HTR-8/SVneo (cell line): ENCODE measurements around the gene TACC2.
"Not testable (repeated sequence)": the region's sequence is repeated elsewhere in the genome, so short reads cannot be mapped to it uniquely, and the experiment has no call there.

Experiments
- DNase-seq: peaks from one replicate; pipeline ENCODE4 v3.0.0; 2011; ENCODE audit warnings: low spot score, mixed read lengths; ENCODE audit not compliant: insufficient read length
- FAIRE-seq: peaks from 2 replicates; lab custom pipeline; 2011; peaks lifted over from hg19 to GRCh38; lab: Jason Lieb, UNC

Gene TACC2

DNA sequence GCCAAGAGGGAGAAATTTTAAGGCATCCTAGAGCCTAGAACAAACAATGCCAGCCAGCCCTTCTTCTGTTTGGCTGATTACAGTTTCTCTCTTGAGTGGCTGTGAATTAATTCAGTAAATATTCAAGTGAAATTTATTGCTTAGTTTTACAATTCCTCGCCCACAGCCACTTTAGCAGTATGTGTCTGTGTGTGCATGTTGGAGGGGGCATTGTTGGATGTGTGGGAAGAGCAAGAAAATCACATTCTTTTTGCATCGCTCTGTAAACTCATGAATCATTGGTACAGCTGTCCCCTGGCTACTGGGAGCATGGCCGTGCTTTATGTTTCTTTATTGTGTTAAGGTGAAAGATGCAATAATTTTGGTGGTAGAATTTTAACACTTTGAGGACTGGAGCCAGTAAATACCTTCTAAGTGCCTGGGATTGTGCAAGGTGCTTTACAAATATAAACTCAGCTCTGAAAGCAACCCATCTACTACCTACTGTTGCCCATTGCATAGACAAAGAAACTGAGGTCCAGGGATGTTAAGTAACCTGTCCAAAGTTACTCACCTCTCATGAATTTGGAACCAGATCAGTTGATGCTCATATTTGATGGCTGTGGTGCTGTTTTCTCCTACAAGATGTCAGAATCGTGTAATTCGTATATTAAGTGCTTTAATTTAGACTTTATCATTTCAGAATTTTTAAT lies 192.2 kb downstream of the TACC2 start:
- DNase-seq, result no peak
- no peak for FAIRE-seq

DNA sequence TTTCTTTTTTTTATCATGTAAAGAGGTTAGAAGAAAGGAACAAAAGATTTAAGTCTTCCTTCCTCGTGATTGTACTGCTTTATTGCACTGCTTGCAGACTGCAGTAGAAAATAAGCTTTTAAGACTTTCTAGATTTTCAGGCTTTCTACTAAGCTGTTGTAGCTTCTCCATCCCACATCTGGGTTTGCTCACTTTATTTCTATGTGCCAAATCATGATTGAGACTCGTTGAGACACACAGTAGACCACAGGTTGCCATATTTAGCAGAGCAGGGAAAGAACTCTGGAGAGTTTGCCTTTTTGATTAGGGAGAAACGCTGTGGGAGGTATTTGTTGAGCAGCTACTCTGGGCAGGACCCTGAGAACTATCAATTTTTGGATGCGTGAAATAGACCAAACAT lies 192.9 kb downstream of the TACC2 start:
- FAIRE-seq, result no peak
- DNase-seq, result no peak

DNA sequence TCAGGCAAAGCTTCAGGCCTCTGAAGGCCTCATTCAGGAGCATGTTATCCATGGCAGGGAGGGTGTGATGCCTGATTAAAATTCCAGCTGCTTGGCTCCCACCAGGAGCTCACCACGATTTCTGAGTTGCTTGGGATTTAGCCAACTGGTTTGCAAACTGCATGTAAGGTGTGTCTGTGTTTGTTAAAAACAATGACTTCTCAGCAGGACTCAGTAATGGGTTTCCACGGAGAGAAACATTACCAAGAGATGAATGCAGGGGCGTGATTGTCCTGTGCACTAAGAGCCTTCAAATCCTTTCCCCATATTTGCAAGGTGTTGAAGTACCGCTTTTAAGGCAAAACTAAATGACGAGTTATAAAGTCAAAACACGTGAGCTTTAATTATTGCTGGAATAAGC lies 193.3 kb downstream of the TACC2 start:
- DNase-seq (no peak), FAIRE-seq (no peak)

DNA sequence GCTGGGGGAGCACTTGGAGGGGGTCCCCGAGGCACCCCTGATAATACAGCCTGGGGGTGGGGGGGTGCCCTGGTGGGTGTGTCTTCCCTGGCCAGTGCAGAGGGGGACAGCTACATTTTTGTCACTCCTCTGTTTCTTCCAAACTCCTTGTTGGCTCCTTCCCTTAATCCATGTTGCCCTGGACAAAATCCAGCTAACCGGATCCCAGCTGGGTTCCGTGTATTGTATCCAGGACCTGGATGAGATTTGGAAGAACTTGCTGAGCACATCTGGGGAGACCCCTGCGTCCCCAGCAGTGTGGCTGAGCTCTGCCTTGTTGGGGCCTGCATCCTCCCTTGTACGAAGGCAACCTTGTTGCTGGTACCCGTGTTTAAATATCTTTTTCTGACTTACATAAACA lies 195.3 kb downstream of the TACC2 start:
- DNase-seq (no peak), FAIRE-seq (no peak)

DNA sequence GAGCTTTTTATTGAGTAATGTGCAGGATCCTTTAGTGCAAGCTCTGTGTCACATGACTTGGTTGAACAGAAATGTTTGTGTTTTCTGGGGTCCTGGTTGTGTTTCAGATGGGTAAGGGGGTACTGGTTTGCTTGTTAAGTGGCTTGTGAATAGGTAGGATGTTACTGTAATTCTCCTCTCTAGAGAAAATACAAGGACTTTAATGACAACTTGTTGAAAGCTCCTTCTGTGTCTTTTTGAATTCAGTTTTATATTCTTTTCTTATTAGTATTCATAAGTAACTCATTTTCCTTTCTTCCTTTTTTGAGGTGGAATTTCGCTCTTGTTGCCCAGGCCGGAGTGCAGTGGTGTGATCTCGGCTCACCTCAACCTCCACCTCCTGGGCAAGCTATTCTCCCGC lies 196.7 kb downstream of the TACC2 start:
- no peak for FAIRE-seq
- DNase-seq, result no peak

DNA sequence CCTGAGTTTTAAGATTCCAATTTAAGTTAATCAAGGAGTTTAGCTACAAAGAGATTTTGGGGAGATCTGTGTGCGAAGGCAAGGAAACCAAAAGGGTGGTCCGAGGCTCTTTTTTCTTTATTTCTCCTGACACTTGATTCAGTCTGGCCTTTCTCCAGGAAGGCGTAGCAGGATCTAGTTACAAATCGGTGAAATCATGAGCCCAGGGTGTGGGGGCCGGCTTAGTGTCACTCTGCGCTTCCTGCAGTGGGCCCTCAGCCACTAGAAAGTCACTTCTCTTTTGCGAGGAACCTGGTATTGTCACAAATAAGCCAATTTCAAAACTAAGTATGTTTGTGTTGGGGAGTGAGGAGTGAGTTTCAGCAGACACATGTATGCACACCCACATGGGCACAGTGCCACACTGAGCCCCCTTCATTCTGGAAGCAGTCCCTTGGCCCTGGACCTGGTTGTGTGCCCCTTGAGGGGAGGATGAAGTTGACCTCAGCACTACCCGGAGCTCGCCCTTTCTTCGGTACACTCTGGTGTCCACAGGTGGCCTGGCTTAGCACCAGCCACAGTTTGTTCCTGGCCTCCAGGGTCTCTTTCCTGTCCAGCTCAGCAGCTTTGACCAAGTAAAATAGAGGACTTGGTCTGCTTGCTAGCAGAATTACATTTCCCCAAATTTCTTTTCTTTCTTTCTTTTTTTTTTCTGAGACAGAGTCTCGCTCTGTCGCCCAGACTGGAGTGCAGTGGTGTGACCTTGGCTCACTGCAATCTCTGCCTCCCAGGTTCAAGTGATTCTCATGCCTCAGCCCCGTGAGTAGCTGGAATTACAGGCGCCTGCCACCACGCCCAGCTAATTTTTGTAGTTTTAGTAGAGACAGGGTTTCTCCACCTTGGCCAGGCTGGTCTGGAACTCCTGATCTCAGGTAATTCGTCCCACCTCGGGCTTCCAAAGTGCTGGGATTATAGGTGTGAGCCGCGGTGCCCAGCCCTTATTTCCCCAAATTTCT lies 198.2 kb downstream of the TACC2 start:
- no peak for FAIRE-seq
- DNase-seq, result no peak

DNA sequence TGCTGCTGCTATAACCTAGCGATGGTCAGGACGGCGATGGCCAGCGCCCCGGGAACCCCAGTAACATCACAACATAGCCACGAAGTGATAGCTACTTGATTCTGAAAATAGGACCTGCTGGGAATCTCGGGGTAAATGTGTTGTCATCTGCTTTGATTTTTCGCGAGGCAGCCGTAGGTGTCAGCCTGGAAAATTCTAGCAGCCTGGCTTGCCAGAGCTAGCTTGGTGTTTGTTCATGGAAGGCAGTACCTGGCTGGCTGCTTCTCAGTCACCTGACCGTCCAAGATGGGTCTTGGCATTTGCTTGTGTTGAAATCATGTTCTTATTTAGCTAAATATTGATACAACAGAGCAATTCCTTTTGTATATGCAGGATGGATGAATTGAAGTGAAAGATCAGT lies 199.7 kb downstream of the TACC2 start:
- DNase-seq, result no peak
- FAIRE-seq, result no peak

DNA sequence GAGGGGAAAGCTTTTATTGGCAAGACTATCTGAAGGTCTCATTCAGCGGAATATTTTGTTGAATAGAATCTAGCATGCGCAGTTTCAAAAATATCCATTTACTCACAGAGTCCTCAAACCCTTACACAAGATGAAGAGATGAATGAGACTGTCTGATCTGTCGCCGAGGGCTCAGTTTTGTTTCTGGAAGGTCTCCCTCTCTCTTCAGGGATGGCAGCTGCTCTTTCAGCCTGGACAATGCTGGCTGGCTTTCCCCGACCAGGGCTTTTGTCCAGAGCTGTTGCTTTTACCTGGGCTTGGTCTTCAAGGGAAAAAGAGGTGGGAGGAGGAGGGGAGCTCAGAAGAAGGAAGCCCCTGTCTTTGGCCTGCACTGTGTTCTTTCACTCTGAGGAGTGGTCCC lies 200.2 kb downstream of the TACC2 start:
- FAIRE-seq (no peak), DNase-seq (no peak)

DNA sequence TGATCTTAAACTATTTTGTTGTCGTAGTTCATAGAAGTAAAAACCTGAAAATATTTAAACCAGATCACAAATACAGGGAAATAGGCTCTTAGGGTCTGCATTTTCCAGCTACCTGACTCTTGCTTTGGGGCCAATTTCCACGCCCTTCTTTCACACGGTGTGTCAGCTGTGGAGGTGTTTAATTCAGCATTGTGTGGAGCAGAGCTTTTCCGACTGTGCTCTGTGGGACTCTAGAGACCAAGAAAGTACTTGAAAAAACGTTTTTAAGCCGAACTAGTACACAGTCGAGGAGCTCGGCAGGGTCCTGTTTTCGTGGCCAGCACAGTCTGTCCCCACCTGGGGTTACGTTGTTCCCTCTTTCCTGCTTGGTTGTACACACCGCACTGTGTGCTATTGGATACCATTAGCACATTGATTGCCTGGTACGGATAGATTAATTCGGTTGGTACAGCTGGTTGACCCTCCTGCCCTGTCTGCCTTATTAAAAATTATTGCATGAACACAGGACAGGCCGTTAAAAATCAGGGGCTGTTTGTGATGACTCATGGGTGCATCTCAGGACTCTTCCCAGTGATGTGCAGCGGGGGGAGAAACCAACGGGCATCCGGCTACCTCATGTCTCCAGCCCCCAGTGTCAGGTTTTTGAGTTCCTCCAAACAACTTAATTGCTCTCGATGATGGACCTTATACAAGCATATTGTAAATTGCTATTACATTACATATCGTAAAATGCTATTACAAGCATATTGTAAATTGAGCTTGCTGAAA lies 201.4 kb downstream of the TACC2 start:
- FAIRE-seq (no peak), DNase-seq (peak; percentile 67)

DNA sequence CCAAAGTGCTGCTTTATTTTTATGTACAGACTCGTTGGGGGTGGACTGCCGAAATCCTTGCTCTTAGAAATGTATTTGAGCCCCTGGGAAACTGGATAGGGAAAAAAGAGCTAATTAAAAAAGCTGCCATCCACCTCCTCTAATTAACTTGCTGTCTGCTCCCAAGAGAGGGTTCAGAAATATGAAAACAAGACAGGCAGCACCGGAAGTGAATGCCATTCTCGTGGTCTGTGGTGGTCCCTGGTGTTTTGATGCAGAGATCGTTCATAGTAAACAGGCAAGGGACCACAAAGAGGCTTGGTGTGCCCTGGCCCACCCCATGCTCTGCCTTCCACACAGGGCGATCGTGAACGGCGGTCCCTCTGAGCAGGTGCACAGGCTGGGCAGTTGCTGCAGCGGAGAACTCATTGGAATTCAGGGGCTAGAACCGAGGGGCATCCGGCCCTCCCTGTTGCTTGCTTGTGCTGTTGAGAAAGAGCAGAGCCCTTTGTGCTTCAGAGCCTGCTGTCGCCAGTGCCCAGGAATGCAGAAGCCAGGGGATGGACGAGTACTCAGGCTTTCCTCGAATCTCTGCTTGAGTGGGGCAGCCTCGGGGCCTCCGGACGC lies 203.1 kb downstream of the TACC2 start:
- DNase-seq (no peak), FAIRE-seq (no peak)

DNA sequence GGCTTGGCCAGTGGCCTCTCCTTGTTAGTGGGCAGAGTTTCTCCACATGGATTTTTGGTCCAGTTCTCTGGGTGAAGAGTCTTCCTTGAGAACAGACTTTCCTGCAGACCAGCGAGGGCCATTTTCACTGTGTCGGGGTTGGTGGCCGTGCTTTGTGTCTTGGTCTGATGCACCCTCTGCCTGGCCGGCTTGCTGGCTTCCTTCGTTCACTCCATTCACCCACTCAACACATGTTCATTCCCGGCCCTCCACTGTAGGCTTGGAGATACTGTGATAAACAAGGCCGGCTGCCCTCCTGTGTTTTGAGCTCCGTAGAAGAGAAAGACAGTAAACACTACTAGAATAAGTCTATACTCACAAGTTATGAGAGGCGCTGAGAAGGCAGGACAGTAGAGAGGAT lies 205.3 kb downstream of the TACC2 start:
- FAIRE-seq, result no peak

DNA sequence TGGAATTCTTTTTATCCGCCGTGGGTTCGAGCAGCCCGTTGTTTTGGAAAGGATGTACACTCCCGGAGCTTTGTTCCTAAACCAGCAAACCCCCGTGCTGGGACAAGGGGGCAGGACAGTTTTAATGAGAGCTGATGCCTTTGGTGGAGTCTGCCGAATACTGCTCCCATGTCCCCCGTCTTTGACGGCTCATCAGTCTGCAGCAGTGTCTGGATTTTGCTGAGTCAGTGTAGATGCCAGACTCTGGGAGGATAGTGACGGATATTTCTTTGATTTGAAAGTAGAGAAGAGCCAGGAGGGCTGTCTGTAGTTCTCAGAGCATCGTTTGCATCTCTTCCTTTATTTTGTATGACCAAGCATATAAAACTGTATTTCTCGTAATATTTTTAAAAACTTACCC lies 207.3 kb downstream of the TACC2 start:
- no peak for DNase-seq
- no peak for FAIRE-seq

More for the DNA sequence above, 205.3 kb downstream of the TACC2 start:
- no peak for DNase-seq

DNA sequence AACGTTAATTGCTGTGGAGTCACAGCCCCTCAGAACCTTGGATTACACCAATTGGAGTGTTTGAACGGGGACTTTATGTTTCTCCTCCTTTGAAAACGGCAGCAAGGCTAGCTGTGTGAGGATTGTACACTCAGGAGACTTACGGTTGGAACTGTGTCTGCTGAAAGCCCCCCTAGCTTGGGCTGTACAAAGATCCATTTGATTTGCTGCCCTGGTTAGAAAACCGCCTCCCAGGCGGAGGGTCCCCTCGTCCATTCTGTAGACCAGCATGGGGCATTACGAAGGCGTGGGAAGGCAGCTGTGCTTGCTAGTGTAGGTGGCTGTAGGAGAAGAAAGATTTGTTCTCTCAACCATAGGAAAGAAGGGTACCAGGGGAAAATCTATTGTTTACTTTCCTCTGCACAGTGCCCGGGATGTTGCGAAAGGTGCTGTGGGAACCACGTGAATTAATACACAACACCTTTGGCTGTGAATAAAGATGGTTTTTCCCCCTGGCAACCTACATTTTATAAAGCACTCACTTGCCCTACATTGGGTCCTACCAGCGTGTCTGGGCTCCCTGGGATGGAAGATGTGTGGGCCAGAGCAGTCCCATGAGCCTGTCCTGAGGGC lies 208.8 kb downstream of the TACC2 start:
- no peak for FAIRE-seq
- DNase-seq, result no peak

DNA sequence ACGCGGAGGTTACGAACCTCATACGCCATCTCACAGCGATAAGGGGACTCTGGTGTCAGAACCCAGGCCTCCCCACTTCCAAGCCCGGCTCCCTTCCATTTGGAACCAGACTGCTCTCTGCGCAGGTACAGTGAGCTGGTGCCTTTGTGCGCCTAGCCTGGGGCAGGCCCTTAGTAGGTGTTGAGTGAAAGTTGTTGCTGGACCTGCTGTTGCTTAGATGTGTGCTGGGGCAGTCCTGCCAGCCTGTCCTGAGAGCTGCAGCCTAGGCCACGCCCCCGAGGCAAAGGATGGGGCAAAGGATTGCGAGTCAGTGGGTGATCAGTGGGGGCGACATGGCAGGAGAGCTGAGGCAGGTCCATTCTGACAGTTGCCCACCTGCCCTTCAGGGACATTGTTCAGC lies 209.7 kb downstream of the TACC2 start:
- DNase-seq (no peak), FAIRE-seq (no peak)

DNA sequence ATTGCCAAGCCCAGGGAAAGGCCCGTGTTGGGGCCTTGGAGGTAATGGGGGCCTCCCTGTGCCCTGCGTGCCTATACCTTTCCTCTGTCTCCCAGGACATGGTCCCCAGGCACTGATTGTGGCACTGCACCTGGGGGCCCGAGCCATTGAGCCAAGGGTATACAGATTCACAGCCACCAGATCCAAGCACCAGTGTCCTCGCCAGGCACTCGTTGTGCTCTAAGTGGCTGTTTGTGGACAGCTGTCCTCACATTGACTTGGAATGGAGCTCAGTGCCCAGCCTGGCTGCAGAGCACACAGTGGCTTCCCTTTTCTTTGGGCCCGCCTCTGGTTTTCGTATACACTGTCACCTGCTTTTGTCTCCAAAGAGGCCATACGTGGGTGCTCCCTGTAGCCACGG lies 210.1 kb downstream of the TACC2 start:
- DNase-seq (no peak), FAIRE-seq (no peak)

DNA sequence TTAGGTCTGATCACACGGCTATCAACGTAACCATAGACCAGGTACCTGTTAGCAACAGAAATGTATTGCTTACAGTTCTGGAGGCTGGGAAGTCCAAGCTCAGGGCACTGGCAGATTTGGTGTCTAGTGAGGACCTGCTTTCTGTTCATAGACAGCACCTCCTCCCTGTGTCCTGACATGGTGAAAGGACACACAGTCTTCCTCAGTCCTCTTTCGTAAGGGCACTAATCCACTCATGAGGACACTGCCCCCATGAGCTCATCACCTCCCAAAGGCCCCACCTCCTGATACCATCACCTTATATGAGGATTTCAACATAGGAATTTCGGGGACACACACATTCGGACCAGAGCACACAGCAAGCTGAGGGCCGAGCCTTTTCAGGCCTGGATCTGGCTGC lies 210.7 kb downstream of the TACC2 start:
- no peak for FAIRE-seq
- DNase-seq, result no peak

DNA sequence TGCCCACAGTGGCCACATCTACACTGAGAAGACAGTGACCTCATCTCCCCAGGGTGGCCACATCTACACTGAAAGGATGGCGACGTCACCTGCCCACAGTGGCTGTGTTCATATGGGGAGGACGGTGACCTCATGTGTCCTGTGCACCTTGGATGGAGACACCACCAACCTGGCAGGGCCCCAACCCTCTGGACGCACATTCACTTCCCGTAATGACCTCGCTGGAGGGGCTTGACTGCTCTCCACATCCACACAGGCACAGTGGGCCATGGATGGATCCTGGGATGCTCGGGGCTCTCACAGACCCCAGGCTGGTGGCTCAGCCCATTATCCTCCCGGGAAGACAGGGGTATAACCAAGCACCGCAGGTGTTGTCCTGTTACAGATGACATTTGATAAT lies 212.4 kb downstream of the TACC2 start:
- DNase-seq, result no peak

DNA sequence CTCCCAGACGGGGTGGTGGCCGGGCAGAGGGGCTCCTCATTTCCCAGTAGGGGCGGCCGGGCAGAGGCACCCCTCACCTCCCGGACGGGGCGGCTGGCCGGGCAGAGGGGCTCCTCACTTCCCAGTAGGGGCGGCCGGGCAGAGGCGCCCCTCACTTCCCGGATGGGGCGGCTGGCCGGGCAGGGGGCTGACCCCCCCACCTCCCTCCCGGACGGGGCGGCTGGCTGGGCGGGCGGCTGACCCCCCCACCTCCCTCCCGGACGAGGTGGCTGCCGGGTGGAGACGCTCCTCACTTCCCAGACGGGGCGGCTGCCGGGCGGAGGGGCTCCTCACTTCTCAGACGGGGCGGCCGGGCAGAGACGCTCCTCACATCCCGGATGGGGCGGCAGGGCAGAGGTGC lies 214.2 kb downstream of the TACC2 start:
- FAIRE-seq, DNase-seq: not testable (repeated sequence)

More for the DNA sequence above, 212.4 kb downstream of the TACC2 start:
- FAIRE-seq, result no peak

DNA sequence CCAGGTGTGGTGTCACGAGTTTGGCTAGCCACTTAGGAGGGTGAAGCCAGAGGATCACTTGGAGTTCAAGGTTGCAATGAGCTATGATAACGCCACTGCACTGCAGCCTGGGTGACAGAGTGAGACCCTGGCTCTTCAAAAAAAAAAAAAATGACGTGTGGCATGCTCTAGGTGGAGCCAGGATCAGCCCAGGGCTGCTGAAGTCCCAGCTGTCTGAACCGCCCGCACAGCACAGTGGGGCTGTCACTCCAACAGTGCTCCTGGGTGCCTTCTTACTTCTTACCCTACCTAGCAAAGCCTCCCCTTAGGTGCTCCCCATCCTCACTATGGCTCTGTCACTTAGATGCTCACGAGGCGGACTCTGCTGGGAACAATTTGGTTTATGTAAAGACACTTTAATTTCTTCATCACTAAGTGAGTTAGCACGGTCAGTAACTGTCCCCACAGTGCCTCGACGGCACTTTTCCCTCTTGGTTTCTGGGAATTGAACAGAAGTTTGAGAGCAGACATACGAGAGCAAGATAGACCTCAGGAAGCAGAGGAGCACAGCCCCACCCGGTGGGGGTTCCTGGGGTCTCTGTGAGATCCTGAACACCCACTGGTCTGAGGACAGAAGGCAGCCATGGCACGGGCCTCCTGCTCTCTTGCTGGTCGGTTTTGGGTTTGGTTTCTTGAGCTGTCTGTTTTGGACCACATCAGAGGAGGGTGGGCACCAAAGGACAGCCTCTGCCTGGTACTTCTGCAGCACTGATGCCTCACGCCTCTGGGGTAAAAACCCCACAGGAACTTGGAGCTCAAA lies 215.9 kb downstream of the TACC2 start:
- no peak for DNase-seq
- no peak for FAIRE-seq
